Skin of body (tissue), 2 donors: Measurements from ENCODE around the gene BRD2. TPM values are rescaled to one million over a fixed set of nuclear protein-coding genes. Genes with fewer than 3 reads are reported as not detected.

ENCODE experiments used
- DNase-seq: peaks from one replicate; lab custom pipeline; 2025; lab: John Stamatoyannopoulos, UW
- total RNA-seq: library from RNA; depleted of rRNA; stranded (reverse); fragments of >200 nt; gene quantifications from one replicate; pipeline ENCODE4 v1.2.3, GENCODE V29; 2014

The BRD2 gene
- total RNA-seq, 1 donor from 2014 or later: 86.3 TPM

- no peak for DNase-seq
Observed at GRCh38 chr6:32989368-32989767, 21.0 kb downstream of the BRD2 start.

- no peak for DNase-seq
Observed at GRCh38 chr6:32991972-32992371, 23.6 kb downstream of the BRD2 start.

- DNase-seq: no peak
Observed at GRCh38 chr6:32993363-32993973, 25.1 kb downstream of the BRD2 start.

- DNase-seq: no peak
Observed at GRCh38 chr6:32995448-32995847, 27.1 kb downstream of the BRD2 start.

- DNase-seq: no peak
Observed at GRCh38 chr6:33000055-33000454, 31.7 kb downstream of the BRD2 start.

GRCh38 chr6:33001685-33002084 is 33.3 kb downstream of the BRD2 start:
- no peak for DNase-seq

GRCh38 chr6:33004940-33005339 is 36.5 kb downstream of the BRD2 start:
- no peak for DNase-seq

- DNase-seq: no peak
Observed at GRCh38 chr6:33007831-33008400, 39.5 kb downstream of the BRD2 start.

- DNase-seq: peak; percentile 22
Observed at GRCh38 chr6:33008944-33009861, 40.8 kb downstream of the BRD2 start, which contains the start of gene HLA-DOA. Gene HLA-DOA, minus strand, starts transcription at chr6:33009591.

GRCh38 chr6:33010356-33010755 is 42.0 kb downstream of the BRD2 start:
- no peak for DNase-seq

- DNase-seq: no peak
Observed at GRCh38 chr6:33013608-33014007, 45.2 kb downstream of the BRD2 start.

- DNase-seq: peak; percentile 81
Observed at GRCh38 chr6:33014841-33015634, 46.6 kb downstream of the BRD2 start.

GRCh38 chr6:33015798-33016197 is 47.4 kb downstream of the BRD2 start:
- no peak for DNase-seq

GRCh38 chr6:33017018-33017417 is 48.6 kb downstream of the BRD2 start:
- no peak for DNase-seq

GRCh38 chr6:33017694-33018353 is 49.4 kb downstream of the BRD2 start:
- no peak for DNase-seq

- DNase-seq: no peak
Observed at GRCh38 chr6:33018418-33018817, 50.0 kb downstream of the BRD2 start.

- DNase-seq: peak; percentile 32
Observed at GRCh38 chr6:33018904-33019303, 50.5 kb downstream of the BRD2 start.

GRCh38 chr6:33019372-33019771 is 51.0 kb downstream of the BRD2 start:
- no peak for DNase-seq

GRCh38 chr6:33021917-33022316 is 53.5 kb downstream of the BRD2 start:
- DNase-seq: no peak

GRCh38 chr6:33023536-33023935 is 55.1 kb downstream of the BRD2 start:
- DNase-seq: no peak

- no peak for DNase-seq
Observed at GRCh38 chr6:33024521-33024920, 56.1 kb downstream of the BRD2 start.
